OCI-LY7 (cell line): Measurements from ENCODE around the gene NUDT22.

ENCODE experiments used
- EZH2phosphoT487 ChIP-seq: fragments of 200-600 bp; sonication (generic); IDR thresholded peaks from 2 replicates; pipeline ENCODE4 v1.6.1; 2018; ENCODE audit warnings: low read depth, borderline replicate concordance, mild to moderate bottlenecking, mixed run types, antibody characterized with exemption, low read length, moderate library complexity, mixed read lengths
- TF ChIP-seq, protein P1 (sequence below): fragments of 200-600 bp; sonication (generic); conservative IDR thresholded peaks from 2 replicates; pipeline ENCODE4 v1.5.1; 2014; ENCODE audit warnings: mild to moderate bottlenecking, antibody characterized with exemption, low read length, moderate library complexity, mixed read lengths

DNA sequence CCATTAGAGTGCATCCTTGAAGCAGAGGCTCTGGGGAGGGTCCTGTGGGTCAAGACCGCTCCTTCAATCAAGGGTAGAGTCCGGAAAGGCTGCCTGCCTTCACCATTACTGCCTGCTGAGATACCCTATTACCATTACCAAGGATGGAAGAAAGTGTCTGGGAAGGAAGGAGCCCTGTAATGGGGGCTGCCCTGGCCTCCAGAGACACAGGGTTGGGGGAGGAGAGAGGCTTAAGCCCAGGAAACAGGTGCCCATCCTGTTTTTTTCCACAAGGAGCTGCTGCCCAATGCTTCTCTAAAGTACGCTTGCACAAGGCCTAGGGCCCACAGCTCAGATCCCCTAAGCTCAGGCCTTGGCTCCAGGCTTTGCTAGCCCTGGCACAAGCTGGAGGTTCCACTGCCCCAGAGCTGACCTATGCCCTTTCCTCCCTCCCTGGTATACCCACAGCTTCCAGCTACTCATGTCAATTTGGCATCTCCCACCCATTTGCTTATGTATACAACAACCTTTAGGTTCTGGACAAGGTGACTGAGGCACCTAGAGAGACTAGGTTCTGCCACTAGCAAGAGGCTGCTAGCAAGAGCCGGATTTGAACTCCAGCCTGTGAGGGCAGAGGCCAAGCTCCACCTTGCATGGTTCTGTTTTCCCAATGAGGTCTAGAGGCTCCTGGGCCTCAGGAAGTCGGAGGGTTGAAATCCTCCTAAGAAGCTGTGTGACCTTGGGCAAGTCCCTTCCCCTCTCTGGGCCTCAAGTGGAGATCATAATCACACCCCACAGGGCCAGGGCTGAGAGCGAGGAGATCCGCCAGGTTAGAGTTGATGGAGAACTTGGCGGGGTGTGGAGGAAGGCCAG lies 23.7 kb downstream of the NUDT22 start:
- TF ChIP-seq, protein P1, sequence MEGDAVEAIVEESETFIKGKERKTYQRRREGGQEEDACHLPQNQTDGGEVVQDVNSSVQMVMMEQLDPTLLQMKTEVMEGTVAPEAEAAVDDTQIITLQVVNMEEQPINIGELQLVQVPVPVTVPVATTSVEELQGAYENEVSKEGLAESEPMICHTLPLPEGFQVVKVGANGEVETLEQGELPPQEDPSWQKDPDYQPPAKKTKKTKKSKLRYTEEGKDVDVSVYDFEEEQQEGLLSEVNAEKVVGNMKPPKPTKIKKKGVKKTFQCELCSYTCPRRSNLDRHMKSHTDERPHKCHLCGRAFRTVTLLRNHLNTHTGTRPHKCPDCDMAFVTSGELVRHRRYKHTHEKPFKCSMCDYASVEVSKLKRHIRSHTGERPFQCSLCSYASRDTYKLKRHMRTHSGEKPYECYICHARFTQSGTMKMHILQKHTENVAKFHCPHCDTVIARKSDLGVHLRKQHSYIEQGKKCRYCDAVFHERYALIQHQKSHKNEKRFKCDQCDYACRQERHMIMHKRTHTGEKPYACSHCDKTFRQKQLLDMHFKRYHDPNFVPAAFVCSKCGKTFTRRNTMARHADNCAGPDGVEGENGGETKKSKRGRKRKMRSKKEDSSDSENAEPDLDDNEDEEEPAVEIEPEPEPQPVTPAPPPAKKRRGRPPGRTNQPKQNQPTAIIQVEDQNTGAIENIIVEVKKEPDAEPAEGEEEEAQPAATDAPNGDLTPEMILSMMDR = no peak
- TF ChIP-seq EZH2phosphoT487 = no peak
